Stimulated activated CD4-positive, alpha-beta T cell treated with anti-CD3 and anti-CD28 coated beads, TNF-alpha, amount 100 ng/mL, for 48 hours (primary cell): ENCODE results near the gene CAMSAP1.
"Not testable (repeated sequence)": the region's sequence is repeated elsewhere in the genome, so short reads cannot be mapped to it uniquely, and the experiment has no call there.

ENCODE experiments used
- DNase-seq, 3 donors: peaks; one replicate each; pipeline ENCODE4 v3.0.0-alpha.2; 2020; ENCODE audit warnings: low read depth in 3 of 3

The CAMSAP1 gene

GRCh38 chr9:135921749-135922310, 14.5 kb upstream of the CAMSAP1 start:
- DNase-seq, result no peak

- DNase-seq, result no peak
These were observed 13.7 kb upstream of the CAMSAP1 start for GRCh38 chr9:135920973-135921585.

GRCh38 chr9:135920256-135920930, 13.0 kb upstream of the CAMSAP1 start:
- DNase-seq, result no peak

GRCh38 chr9:135919318-135919890, 12.1 kb upstream of the CAMSAP1 start:
- no peak for DNase-seq

- not testable (repeated sequence) for DNase-seq
These were observed 8.9 kb upstream of the CAMSAP1 start for GRCh38 chr9:135916227-135916626.

GRCh38 chr9:135914921-135915320, 7.6 kb upstream of the CAMSAP1 start:
- no peak for DNase-seq

- not testable (repeated sequence) for DNase-seq
These were observed 3.9 kb upstream of the CAMSAP1 start for GRCh38 chr9:135911233-135911632.

GRCh38 chr9:135910757-135911156, 3.4 kb upstream of the CAMSAP1 start:
- DNase-seq, result no peak

- no peak for DNase-seq
These were observed 2.9 kb upstream of the CAMSAP1 start for GRCh38 chr9:135910216-135910615.

GRCh38 chr9:135909371-135909770, 2.0 kb upstream of the CAMSAP1 start:
- DNase-seq, result no peak

GRCh38 chr9:135908754-135909204, 1.4 kb upstream of the CAMSAP1 start:
- no peak for DNase-seq

GRCh38 chr9:135908093-135908753, 877 bp upstream of the CAMSAP1 start:
- DNase-seq, result no peak

- no peak for DNase-seq
These were observed 328 bp downstream of the CAMSAP1 start for GRCh38 chr9:135907006-135907430.

- no peak for DNase-seq
These were observed 898 bp downstream of the CAMSAP1 start for GRCh38 chr9:135906291-135907005.

- peak in 2 of 3 donors; percentile 68 to 74 for DNase-seq
These were observed 1.7 kb downstream of the CAMSAP1 start for GRCh38 chr9:135905380-135906258.

GRCh38 chr9:135903786-135904520, 3.4 kb downstream of the CAMSAP1 start:
- DNase-seq, result no peak

GRCh38 chr9:135903358-135903656, 4.0 kb downstream of the CAMSAP1 start:
- no peak for DNase-seq

GRCh38 chr9:135902655-135903357, 4.5 kb downstream of the CAMSAP1 start:
- DNase-seq, result no peak

GRCh38 chr9:135901826-135902225, 5.5 kb downstream of the CAMSAP1 start:
- no peak for DNase-seq
